Stimulated activated CD4-positive, alpha-beta T cell treated with anti-CD3 and anti-CD28 coated beads, Interleukin-15, amount 100 ng/mL, for 24 hours (primary cell): ENCODE measurements around the gene DAB1.
"Not testable (repeated sequence)": the region's sequence is repeated elsewhere in the genome, so short reads cannot be mapped to it uniquely, and the experiment has no call there.

ENCODE experiments used
- DNase-seq: peaks from one replicate; pipeline ENCODE4 v3.0.0-alpha.2; 2020

Gene DAB1

GRCh38 chr1:57265104-57265503, 158.8 kb downstream of the DAB1 start:
- DNase-seq: no peak

- no peak for DNase-seq
Measured at GRCh38 chr1:57262472-57262871, 161.4 kb downstream of the DAB1 start.

- no peak for DNase-seq
Measured at GRCh38 chr1:57258557-57259325, 165.1 kb downstream of the DAB1 start.

GRCh38 chr1:57255945-57256344, 167.9 kb downstream of the DAB1 start:
- DNase-seq: no peak

- DNase-seq: no peak
Measured at GRCh38 chr1:57254022-57254421, 169.8 kb downstream of the DAB1 start.

GRCh38 chr1:57252597-57253294, 171.1 kb downstream of the DAB1 start:
- DNase-seq: no peak

- no peak for DNase-seq
Measured at GRCh38 chr1:57250021-57250420, 173.8 kb downstream of the DAB1 start.

- DNase-seq: no peak
Measured at GRCh38 chr1:57249511-57249910, 174.3 kb downstream of the DAB1 start.

- DNase-seq: no peak
Measured at GRCh38 chr1:57248830-57249229, 175.0 kb downstream of the DAB1 start.

GRCh38 chr1:57238233-57238781, 185.6 kb downstream of the DAB1 start:
- DNase-seq: no peak

GRCh38 chr1:57235730-57236510, 187.9 kb downstream of the DAB1 start:
- no peak for DNase-seq

- no peak for DNase-seq
Measured at GRCh38 chr1:57234459-57234858, 189.4 kb downstream of the DAB1 start.

GRCh38 chr1:57232500-57232899, 191.4 kb downstream of the DAB1 start:
- DNase-seq: no peak

- no peak for DNase-seq
Measured at GRCh38 chr1:57229998-57230397, 193.9 kb downstream of the DAB1 start.

- no peak for DNase-seq
Measured at GRCh38 chr1:57229076-57229475, 194.8 kb downstream of the DAB1 start.

GRCh38 chr1:57222801-57223200, 201.1 kb downstream of the DAB1 start:
- DNase-seq: no peak

GRCh38 chr1:57222307-57222706, 201.6 kb downstream of the DAB1 start:
- no peak for DNase-seq

- DNase-seq: not testable (repeated sequence)
Measured at GRCh38 chr1:57220905-57221304, 203.0 kb downstream of the DAB1 start.

- DNase-seq: no peak
Measured at GRCh38 chr1:57218487-57219079, 205.3 kb downstream of the DAB1 start.

- no peak for DNase-seq
Measured at GRCh38 chr1:57217905-57218304, 206.0 kb downstream of the DAB1 start.

- no peak for DNase-seq
Measured at GRCh38 chr1:57214951-57215575, 208.8 kb downstream of the DAB1 start.

GRCh38 chr1:57210881-57211280, 213.0 kb downstream of the DAB1 start:
- DNase-seq: no peak

GRCh38 chr1:57209495-57209894, 214.4 kb downstream of the DAB1 start:
- DNase-seq: no peak
